Measurements from ENCODE around the gene DNM3. TPM values are rescaled to one million over a fixed set of nuclear protein-coding genes. Genes with fewer than 3 reads are reported as not detected.

Gene DNM3
- total and polyA plus RNA-seq, 2 experiments from 2014 or later, result 5.2 to 12.2 TPM

DNA sequence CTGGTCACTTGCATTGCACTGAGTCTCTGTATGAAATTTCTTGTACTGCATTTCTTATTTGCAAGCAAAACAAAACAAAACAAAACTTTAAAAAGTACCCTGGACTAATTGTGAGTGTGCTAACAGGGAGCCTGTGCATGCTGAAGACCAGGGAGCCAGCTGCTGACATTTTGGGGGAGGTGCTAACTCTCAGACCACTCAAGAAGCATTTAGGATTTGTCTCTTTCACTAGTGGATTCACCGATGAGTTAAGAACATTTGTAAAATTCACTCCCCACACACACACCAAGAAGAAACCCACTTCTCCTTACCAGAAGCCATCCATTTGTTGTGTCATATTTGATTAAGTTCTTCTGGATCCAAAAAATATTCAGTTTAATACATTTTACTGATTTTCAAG, 483.5 kb downstream of the DNM3 start:
- Histone ChIP-seq H3K4me3 (no peak overlapping the region), H3K4me1 (ENCODE audit: insufficient read depth) (no peaks in the 10 kb centered on the region), H3K36me3 (ENCODE audit: insufficient read depth) (no peaks in the 10 kb centered on the region), H4K20me1 (replicated peaks; ENCODE audit: insufficient read depth) (no peaks in the 10 kb centered on the region), H3K27ac (ENCODE audit: low read depth) (no peak overlapping the region), H3F3A (replicated peaks; ENCODE audit: low read depth) (no peaks in the 10 kb centered on the region), H2AFZ (no peak overlapping the region), H3K79me2 (replicated peaks; ENCODE audit: insufficient read depth) (no peaks in the 10 kb centered on the region), H3K9me2 (ENCODE audit: insufficient read depth) (no peaks in the 10 kb centered on the region), H3K27me3 (ENCODE audit: insufficient read depth) (no peaks in the 10 kb centered on the region), H3K4me2 (no peak overlapping the region)
- TF ChIP-seq STAT1 (IDR thresholded peaks at IDR 0.05; ENCODE audit: unreplicated experiment) (no peak), ZNF114 (CRISPR knock-in tag; IDR thresholded peaks at IDR 0.05) (no peak), EZH2phosphoT487 (IDR thresholded peaks at IDR 0.05; ENCODE audit: unreplicated experiment) (no peak), ZNF331 (CRISPR knock-in tag; IDR thresholded peaks at IDR 0.05; ENCODE audit: low read depth) (no peak), JUNB (IDR thresholded peaks at IDR 0.05; ENCODE audit: unreplicated experiment) (no peak), CREB1 (CRISPR knock-in tag; IDR thresholded peaks at IDR 0.05; ENCODE audit: low read depth) (no peak), REST (IDR thresholded peaks at IDR 0.05; ENCODE audit: unreplicated experiment) (no peak), NANOG (IDR thresholded peaks at IDR 0.05; ENCODE audit: borderline replicate concordance) (no peak), POLR2AphosphoS5 (IDR thresholded peaks at IDR 0.05; ENCODE audit: low read depth) (no peak), EZH2 (IDR thresholded peaks at IDR 0.05; ENCODE audit: low read depth, unreplicated experiment) (no peak)
- TF ChIP-seq, protein P1, sequence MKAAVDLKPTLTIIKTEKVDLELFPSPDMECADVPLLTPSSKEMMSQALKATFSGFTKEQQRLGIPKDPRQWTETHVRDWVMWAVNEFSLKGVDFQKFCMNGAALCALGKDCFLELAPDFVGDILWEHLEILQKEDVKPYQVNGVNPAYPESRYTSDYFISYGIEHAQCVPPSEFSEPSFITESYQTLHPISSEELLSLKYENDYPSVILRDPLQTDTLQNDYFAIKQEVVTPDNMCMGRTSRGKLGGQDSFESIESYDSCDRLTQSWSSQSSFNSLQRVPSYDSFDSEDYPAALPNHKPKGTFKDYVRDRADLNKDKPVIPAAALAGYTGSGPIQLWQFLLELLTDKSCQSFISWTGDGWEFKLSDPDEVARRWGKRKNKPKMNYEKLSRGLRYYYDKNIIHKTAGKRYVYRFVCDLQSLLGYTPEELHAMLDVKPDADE (IDR thresholded peaks at IDR 0.05), result no peak
- TF ChIP-seq, protein P2, sequence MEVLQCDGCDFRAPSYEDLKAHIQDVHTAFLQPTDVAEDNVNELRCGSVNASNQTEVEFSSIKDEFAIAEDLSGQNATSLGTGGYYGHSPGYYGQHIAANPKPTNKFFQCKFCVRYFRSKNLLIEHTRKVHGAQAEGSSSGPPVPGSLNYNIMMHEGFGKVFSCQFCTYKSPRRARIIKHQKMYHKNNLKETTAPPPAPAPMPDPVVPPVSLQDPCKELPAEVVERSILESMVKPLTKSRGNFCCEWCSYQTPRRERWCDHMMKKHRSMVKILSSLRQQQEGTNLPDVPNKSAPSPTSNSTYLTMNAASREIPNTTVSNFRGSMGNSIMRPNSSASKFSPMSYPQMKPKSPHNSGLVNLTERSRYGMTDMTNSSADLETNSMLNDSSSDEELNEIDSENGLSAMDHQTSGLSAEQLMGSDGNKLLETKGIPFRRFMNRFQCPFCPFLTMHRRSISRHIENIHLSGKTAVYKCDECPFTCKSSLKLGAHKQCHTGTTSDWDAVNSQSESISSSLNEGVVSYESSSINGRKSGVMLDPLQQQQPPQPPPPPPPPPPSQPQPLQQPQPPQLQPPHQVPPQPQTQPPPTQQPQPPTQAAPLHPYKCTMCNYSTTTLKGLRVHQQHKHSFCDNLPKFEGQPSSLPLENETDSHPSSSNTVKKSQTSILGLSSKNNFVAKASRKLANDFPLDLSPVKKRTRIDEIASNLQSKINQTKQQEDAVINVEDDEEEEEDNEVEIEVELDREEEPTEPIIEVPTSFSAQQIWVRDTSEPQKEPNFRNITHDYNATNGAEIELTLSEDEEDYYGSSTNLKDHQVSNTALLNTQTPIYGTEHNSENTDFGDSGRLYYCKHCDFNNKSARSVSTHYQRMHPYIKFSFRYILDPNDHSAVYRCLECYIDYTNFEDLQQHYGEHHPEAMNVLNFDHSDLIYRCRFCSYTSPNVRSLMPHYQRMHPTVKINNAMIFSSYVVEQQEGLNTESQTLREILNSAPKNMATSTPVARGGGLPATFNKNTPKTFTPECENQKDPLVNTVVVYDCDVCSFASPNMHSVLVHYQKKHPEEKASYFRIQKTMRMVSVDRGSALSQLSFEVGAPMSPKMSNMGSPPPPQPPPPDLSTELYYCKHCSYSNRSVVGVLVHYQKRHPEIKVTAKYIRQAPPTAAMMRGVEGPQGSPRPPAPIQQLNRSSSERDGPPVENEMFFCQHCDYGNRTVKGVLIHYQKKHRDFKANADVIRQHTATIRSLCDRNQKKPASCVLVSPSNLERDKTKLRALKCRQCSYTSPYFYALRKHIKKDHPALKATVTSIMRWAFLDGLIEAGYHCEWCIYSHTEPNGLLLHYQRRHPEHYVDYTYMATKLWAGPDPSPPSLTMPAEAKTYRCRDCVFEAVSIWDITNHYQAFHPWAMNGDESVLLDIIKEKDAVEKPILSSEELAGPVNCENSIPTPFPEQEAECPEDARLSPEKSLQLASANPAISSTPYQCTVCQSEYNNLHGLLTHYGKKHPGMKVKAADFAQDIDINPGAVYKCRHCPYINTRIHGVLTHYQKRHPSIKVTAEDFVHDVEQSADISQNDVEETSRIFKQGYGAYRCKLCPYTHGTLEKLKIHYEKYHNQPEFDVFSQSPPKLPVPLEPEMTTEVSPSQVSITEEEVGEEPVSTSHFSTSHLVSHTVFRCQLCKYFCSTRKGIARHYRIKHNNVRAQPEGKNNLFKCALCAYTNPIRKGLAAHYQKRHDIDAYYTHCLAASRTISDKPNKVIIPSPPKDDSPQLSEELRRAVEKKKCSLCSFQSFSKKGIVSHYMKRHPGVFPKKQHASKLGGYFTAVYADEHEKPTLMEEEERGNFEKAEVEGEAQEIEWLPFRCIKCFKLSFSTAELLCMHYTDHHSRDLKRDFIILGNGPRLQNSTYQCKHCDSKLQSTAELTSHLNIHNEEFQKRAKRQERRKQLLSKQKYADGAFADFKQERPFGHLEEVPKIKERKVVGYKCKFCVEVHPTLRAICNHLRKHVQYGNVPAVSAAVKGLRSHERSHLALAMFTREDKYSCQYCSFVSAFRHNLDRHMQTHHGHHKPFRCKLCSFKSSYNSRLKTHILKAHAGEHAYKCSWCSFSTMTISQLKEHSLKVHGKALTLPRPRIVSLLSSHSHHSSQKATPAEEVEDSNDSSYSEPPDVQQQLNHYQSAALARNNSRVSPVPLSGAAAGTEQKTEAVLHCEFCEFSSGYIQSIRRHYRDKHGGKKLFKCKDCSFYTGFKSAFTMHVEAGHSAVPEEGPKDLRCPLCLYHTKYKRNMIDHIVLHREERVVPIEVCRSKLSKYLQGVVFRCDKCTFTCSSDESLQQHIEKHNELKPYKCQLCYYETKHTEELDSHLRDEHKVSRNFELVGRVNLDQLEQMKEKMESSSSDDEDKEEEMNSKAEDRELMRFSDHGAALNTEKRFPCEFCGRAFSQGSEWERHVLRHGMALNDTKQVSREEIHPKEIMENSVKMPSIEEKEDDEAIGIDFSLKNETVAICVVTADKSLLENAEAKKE (CRISPR knock-in tag; IDR thresholded peaks at IDR 0.05), result no peak
- TF ChIP-seq, protein P3, sequence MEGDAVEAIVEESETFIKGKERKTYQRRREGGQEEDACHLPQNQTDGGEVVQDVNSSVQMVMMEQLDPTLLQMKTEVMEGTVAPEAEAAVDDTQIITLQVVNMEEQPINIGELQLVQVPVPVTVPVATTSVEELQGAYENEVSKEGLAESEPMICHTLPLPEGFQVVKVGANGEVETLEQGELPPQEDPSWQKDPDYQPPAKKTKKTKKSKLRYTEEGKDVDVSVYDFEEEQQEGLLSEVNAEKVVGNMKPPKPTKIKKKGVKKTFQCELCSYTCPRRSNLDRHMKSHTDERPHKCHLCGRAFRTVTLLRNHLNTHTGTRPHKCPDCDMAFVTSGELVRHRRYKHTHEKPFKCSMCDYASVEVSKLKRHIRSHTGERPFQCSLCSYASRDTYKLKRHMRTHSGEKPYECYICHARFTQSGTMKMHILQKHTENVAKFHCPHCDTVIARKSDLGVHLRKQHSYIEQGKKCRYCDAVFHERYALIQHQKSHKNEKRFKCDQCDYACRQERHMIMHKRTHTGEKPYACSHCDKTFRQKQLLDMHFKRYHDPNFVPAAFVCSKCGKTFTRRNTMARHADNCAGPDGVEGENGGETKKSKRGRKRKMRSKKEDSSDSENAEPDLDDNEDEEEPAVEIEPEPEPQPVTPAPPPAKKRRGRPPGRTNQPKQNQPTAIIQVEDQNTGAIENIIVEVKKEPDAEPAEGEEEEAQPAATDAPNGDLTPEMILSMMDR (conservative IDR thresholded peaks at IDR 0.05; ENCODE audit: low read depth in 2 of 2), result no peak
- Mint-ChIP-seq H3K27ac (no peak overlapping the region), H3K4me3 (no peak overlapping the region), H3K4me1 (no peaks in the 10 kb centered on the region; the same call in 2 of the 3 replicates), H3K36me3 (ENCODE audit: low read depth) (no peaks in the 10 kb centered on the region), H3K27me3 (ENCODE audit: insufficient read depth, low read depth, poor library complexity) (no peaks in the 10 kb centered on the region), H3K9me3 (no peaks in the 10 kb centered on the region)
- DNase-seq (ENCODE audit: low spot score), result no peak
- ATAC-seq, result no peak
